Stimulated activated CD4-positive, alpha-beta T cell treated with anti-CD3 and anti-CD28 coated beads, Interleukin-15, amount 100 ng/mL, for 24 hours (primary cell): ENCODE results near the gene SDC3.

ENCODE experiments used
- DNase-seq: peaks from one replicate; pipeline ENCODE4 v3.0.0-alpha.2; 2020

Gene SDC3

DNA sequence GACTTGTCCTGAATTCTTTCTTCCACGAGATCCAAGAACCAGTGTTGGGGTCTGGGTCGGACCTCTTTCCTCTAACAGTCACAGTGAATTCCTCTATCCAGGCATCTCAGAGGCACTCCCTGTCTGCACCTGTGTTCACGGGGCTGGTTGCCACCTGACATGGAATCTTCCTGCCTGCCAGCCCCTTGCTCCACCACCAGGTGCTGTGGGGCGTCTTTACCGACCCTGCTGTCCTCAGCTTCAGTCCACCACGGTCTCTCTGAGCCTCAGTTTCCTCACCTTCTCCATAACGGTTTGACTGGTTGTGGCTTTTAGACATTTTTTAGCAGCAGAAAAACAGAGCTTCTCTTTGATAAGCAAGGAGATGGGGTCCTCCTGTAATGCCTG lies 62.7 kb downstream of the SDC3 start:
- no peak for DNase-seq

GRCh38 chr1:30845237-30845903 lies 63.2 kb downstream of the SDC3 start:
- no peak for DNase-seq

DNA sequence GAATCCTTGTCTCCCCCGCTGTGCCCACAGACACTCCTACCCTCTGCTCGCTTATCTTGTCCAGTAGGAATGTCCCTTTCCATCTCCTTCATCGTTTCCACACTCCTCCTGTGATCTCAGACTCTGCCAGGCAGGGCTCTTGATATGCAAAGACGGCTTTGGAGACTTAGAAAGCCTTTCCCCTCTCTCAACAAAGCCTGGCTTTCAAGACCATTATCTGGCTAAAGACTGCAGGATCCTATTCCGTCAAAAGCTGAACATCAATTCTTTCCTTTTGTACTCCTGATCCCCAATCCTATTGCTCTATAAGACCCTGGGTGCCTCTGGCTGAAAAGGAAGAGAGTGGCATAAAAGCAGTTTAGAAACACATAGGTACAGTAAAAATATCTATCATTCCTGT lies 63.9 kb downstream of the SDC3 start:
- DNase-seq, result no peak

GRCh38 chr1:30842697-30843354 lies 65.7 kb downstream of the SDC3 start:
- DNase-seq, result no peak

- DNase-seq, result no peak
These were observed 67.5 kb downstream of the SDC3 start for GRCh38 chr1:30840904-30841598.

- no peak for DNase-seq
These were observed 68.7 kb downstream of the SDC3 start for GRCh38 chr1:30839827-30840359.

GRCh38 chr1:30838996-30839395 lies 69.6 kb downstream of the SDC3 start:
- DNase-seq, result no peak

DNA sequence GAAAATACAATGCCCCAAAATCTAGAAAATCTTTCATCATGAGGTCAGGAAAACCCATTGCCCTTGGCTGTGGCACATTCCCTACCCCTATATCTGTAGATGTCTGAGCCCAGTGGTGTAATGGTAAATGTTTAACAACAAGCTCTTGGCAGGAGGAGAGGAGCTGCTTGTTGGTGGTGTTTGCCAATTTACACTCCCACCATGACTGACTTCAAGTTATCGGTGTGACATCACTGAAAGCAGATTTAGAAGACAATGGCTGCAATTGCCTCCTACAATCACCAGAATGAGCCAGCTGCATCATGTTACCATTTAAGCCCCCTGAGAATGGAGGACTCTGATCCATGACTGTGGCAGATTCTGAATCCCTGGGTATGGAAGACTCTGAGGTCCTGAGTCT lies 70.9 kb downstream of the SDC3 start:
- no peak for DNase-seq

DNA sequence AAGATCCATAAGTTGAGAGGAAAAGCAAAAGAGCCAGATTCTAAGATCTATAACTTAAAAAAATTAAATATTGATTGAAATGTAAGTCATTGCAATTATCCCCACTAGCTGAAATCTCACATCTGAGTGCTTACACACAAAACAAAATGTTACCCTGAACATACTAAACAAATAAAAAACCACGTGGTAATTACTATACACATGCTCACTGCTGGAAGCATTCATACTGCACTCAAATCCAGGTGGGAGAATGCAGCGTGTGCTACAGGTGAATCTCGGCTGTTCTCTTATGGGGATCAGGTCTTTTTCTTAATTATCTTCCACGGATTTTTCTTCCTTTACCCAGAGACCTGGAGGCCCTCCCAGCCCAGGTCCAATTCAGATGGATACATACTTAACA lies 74.3 kb downstream of the SDC3 start:
- DNase-seq, result no peak

DNA sequence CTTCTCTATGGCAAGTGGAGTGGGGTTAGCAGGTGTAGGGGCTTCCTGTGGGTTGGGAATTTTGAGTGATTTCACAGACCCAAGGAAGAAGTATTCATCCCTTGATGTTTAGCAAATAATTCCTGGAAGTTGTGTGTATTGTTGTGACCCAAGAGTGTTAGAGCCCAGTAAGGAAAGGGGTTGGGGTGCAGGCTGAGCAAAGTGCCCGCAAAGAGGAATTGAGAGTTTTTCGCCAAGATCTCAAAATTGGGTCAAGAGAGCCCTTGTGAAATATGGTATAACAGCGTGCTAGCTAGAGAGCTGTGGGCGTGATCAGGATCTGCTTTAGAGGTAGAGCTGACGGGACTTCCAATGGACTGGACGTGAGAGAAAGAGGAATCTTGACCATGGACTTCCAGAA lies 78.0 kb downstream of the SDC3 start:
- DNase-seq, result no peak

DNA sequence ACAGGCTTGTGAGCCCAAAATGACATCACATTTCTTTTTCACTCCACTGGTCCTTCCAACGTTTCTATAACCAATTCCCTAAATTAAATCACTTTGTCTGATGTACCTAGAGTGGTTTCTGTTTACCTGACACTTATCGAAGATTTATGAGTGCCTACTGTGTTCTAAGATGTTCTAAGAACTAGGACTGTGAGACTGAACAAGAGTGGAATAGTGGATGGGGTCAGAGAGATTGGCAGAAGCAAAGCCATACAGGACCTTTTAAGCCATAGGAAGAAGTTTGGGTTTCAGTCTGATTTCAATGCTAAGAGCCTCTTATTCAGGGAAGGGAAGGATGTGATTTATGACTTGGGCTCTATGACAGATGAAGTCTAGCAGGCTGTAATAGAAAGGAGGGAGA lies 78.7 kb downstream of the SDC3 start:
- no peak for DNase-seq

- no peak for DNase-seq
These were observed 83.7 kb downstream of the SDC3 start for GRCh38 chr1:30824736-30825429.

GRCh38 chr1:30823969-30824735 lies 84.4 kb downstream of the SDC3 start:
- peak; percentile 78 for DNase-seq

GRCh38 chr1:30823627-30823968 lies 85.0 kb downstream of the SDC3 start:
- DNase-seq, result no peak

DNA sequence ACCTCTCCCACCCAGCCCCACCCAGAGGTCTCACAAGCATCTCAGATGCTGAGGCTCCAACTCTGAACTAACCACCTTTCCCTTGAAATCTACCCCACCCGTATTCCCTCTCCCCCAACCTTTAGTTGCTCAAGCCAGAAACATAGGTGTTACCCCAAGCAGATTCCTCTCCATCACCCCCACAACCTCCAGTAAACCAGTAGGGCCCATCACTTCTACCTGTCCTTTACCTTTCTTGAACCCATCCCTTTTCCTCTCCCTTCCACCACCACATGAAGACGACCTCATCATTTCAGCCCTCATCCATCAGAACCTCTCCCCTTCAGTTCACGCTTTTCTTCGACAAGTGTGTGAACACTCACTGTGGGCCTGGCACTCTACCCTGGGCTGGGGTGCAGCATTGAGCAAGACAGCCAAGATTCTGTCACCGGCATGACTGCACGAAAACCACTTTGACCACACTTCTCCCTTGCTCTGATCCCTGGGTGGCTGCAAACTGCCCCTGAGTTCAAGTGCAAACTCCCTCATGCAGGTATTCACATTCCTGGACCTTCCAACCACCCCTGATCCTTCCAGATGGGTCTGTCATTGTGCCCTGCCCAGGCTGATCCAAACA lies 85.5 kb downstream of the SDC3 start:
- no peak for DNase-seq

- no peak for DNase-seq
These were observed 86.6 kb downstream of the SDC3 start for GRCh38 chr1:30822006-30822405.

DNA sequence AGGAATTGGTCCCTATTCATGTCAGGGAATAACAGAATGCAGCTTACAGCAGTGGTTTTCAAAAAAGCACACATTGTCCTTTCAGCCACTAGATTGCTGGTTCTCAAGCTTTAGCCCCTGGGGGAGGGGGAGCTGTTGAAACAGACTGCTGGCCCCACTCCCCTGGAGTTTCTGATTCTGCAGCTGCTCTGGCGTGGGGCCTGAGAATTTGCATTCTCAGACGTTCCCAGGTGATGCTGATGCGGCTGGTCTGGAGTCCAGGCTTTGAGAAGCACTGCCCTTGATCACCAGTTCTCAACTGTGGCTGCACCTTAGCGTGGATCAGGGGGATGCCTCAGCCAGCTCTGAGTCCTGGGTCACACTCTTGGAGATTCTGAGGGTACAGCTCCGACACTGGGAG lies 88.3 kb downstream of the SDC3 start:
- no peak for DNase-seq
